ENCODE measurements around the gene LGI4.
"Not testable (repeated sequence)": the region's sequence is repeated elsewhere in the genome, so short reads cannot be mapped to it uniquely, and the experiment has no call there.

Gene LGI4

DNA sequence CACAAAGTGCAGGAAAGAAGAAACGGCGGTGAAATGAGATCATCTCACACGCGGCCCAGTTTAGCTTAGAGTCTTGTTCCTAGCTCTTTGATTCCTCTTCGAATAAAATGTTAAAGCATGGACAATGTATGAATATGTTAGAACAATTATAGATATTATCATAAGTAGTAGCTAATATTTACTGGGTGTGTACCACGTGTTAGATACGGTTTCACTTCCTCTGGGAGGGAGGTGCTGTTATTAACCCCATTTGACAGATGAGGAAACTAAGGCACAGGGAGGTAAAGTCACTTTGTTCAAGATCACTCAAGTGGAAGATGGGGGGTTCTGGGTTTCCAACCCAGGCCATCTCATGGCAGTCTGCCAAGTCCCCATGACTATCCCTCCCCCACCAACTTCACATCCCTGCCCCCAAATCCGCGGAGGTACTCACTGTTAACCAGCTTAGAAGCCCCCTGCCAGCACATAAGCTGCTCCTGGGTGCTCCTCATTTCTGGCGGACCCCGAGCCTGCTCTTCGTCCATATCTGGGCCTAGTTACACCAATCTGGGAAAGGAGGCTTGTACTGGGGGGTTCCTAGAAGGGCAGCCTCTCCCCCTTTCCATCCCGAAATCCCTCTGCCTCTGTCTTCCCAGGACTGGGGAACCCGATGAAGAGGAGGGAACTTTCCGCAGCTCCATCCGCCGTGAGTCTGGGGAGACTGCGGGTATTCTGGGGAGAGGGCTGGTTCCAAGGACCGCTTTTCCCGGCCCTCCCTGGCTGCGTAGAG lies 7.2 kb upstream of the LGI4 start:
- DNase-seq (ENCODE audit: low read depth), result no peak

DNA sequence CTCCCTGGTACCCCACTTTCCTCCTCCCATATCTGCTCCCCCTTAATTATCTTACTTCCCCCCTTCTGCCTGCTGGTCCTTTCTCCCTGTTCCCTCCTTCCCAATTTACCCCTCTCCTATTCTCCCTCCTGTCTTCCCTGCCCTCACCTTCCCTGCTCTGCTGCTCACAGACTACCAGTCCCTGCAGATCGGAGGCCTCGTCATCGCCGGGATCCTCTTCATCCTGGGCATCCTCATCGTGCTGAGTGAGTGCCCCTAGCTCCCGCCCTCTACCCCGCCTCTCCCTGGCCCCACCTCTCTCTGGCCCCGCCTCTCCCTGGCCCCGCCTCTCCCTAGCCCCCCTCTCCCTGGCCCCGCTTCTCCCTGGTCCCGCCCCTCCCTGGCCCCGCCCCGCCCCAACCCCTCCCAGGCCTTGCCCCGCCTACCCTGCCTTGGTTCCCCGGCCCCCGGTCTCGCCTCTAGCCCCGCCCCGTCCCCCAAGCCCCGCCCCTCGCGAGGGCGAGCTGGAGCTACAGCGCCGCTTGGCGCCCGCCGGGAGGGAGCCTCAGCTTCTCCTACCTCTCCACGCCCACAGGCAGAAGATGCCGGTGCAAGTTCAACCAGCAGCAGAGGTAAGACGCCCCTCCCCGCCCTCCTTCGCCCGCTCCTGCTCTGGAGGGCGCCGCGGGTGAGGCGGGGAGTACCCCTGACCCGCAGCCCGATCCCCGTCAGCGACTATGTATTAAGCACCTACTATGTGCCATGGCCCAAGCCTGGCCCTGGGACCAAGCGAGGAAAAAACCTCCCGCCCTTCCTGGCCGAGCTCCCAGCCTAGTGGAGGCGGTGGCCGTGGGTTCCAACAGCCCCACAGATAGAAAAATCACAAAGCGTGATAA lies 6.3 kb upstream of the LGI4 start:
- peak; percentile 93 for DNase-seq (ENCODE audit: low read depth)

DNA sequence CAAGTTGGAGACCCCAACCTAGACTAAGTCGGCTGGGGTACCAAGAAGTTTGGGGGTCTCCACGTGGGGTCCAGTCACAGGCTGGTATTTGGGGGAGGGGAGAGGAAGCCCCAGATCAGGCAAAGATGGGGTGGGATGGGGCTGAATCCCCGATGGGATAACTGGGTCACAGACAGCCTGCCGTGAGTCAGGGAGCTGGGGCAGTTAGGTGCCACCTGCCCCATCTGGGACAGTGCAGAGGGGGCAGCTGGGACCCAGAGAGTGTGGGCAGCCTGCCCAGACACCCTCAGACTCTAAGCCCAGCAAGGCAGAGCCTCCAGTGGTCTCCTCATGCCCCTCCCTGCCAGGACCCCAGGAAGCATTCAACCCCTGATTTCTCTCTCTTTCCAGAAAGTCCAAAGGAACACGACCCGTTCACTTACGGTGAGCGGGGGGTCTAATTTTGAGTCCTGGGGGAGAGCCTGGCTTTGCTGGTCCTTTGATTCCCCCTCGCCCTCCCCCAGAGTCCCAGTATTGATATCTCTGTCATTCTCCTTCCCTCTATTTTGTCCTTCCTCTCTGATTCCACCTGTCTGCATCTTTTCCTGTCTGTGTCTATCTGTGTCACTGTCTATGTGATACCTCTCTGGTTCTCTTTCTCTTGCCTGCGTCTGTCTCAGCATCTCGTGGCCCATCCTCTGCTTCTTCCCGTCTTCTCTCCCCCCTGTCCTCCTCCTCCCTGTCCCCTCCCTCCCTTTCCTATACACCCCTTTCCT lies 5.5 kb upstream of the LGI4 start:
- no peak for DNase-seq (ENCODE audit: low read depth)

DNA sequence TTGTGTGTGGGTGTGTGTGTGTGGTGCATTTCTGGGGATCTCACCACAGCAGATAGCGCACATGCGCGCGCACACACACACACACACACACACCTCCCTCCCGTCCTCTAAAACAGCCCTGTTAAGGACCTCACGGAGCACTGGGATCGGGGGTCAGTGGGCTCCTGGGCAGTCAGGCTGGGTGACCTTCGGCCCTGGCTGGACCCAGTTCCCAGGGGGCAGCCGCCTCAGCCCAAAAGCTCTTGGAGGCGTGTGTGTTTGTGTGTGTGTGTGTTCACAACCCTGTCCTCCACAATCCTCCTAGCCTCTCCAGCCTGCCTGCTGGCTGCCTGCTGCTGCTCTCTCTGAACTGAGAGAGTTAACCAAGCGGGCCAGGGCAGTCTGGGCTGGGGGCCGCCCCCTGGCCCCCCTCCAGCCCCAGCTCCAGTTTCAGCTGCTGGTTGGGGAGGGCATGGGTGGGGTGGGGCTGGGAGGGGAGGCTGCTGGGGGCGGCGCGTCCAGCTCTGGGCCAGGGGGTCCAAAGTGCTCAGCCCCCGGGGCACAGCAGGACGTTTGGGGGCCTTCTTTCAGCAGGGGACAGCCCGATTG lies 3.5 kb upstream of the LGI4 start, which contains the start of gene FXYD1:
Gene FXYD1 (plus strand): TSS at position 520 of the 588 bp plus-strand sequence. CDS start 1,256 bp downstream, outside the sequence.
- no peak for DNase-seq (ENCODE audit: low read depth)

DNA sequence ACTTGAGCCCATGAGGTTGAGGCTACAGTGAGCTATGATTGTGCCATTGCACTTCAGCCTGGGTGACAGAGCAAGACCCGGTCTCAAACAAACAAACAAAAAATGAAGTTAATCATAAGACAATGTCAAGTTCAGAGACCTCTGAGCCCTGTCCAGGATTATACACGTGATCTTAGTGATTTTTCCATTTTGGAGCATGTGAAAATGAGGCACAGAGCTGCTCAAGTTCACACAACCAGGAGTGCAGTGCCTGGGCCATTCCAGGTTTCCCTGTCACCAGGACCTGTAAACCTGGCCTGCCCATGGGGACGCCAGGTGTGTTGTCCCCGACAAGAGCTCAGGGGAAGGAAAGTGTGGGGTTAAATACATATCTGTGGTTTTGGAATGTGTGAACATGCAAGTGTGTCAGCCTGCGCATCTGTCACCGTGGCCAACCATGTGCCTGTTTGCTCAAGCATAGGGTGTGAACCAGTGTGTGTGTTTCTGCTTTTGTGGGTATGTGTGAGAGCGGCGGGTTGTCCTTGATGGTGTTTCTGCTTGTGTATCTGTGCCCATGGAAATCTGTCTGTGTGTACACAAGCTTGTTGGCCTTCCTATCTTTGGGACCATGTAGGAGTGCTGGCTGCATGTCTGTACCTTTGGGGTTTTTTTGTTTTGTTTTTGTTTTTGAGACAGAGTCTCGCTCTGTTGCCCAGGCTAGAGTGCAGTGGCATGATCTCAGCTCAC lies 2.3 kb upstream of the LGI4 start:
- no peak for DNase-seq (ENCODE audit: low read depth)

DNA sequence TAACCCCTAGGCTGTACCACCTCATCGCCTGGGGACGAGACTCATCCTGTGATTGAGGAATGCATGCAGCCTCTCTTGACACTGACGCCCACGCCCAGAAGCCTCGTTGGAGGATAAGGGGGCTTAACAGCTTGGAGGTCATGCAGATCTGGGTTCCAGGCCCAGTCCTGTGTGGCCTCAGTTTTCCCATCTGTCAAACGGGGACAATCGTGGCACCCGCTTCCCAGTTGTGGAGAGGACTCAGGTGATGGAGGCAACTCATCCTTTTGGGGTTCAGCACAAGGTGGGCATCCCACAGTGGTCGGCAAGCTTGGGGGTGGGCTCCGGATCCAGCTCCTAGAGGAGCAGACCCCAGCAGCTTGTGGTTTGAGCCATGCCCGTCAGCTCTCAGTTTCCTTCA lies 1.4 kb upstream of the LGI4 start:
- no peak for DNase-seq (ENCODE audit: low read depth)

DNA sequence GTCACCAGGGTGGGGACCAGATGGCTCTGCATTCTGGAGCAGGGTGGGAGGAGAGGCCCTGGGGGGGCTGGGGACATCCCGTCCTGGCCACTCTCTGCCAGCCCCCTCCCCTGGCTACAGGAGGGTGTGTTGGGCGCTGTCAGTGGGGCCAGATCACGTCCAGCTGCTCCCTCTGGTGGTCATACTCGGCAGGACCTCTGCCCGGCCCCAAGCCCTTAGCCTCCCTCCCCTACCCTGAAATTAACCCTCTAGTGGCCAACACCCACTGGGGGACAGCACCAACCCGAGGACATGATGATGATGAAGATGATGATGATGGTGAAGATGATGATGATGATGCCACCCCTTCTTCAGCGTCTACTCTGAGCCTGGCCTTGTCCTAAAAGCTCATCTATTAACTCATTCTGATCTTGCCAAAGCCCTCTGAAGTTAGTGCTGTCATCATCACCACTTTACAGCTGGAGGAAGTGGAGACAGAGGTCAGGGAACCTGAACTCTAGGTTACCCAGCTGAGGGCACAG lies 590 bp upstream of the LGI4 start:
- DNase-seq (ENCODE audit: low read depth), result peak; percentile 31

DNA sequence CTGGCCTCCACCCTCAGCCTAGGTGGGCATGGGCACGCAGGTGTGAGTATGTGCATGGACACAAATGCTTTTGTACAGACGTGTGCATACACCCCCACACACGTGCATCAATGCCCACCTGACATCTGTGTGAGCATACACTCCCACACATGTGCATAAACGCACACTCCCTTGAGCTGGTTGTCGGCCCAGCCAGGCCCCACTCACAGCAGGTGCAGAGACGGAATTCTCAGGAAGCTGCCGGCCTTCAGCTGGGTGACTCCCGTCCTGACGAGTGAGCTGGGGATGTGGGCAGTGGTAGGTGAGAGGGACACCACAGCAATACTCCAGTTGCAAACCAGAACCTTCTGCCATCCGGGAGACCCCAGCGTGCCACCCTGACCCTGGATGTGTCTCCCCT lies 1.0 kb downstream of the LGI4 start:
- no peak for DNase-seq (ENCODE audit: low read depth)

DNA sequence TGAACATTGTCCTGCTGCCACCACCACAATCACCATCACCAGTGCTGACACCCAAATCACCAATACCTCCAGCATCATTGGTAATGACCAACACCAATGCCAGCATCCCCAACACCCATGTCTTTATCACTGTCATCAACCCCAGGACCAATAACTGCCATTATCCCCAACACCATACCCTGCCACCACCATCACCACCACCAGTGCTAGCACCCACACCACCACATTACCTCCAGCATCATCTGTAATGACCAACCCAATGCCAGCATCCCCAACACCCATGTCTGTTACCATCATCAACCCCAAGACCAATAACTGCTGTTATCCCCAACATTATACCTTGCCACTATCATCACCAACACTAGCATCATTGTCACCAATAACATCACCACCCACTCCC lies 2.6 kb downstream of the LGI4 start:
- no peak for DNase-seq (ENCODE audit: low read depth)

DNA sequence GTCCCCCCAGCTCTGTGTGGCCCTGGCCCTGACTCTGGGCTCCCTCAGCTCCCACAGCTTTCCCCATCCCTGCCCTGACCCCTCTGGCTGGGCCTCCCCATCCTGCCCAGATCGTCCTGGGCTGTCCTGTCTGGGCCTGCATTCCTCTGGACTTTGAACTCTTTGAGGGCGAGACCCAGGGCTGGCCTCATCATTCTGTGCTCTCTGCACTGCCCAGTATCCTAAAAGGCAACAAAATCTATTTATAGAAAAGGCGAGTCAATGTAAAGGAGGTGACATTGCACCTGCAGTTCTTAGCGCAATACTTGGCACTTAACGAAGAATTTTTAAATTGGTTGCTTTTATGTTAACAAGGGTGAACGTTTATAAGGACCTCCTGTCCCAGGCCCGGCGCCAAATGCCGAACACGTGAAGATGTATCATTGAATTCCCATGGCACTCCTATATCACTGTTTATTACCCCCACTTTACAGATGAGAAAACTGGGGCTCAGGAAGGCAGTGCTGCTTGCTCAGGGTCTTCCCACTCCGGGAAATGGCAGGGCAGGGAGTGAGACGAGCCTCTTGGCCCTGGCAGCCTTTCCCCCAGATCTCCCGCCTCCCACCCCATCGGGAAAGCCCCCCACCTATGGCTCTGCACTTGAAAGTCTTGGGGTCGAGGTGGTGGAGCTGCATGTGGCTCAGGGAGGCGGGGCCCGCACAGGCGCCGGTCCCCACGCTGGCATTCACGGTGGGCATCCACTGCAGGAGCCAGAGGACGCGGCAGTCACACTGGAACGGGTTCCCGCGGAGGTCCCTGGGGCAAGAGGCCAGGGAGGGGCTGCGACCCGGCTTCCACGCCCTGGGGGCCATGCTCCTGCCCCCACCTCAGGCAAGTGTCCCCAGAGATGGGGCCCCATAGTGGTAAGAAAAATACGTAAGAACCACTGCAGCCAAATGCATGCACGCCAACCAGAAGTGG lies 3.8 kb downstream of the LGI4 start:
- DNase-seq (ENCODE audit: low read depth), result no peak

DNA sequence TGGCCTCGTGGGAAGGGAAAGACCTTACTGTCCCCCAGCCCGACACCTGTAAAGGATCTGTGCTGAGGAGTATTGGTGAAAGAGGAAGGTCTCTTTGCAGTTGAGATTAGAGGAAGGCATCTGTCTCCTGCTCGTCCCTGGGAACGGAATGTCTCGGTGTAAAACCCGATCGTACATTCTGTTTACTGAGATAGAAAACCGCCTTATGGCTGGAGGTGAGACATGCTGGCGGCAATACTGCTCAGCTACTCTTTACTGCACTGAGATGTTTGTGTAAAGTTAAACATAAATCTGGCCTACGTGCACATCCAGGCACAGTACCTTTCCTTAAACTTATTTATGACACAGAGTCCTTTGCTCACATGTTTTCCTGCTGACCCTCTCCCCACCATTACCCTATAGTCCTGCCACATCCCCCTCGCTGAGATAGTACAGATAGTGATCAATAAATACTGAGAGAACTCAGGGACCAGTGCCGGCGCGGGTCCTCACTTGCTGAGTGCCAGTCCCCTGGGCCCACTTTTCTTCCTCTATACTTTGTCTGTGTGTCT lies 5.1 kb downstream of the LGI4 start:
- DNase-seq (ENCODE audit: low read depth), result not testable (repeated sequence)

DNA sequence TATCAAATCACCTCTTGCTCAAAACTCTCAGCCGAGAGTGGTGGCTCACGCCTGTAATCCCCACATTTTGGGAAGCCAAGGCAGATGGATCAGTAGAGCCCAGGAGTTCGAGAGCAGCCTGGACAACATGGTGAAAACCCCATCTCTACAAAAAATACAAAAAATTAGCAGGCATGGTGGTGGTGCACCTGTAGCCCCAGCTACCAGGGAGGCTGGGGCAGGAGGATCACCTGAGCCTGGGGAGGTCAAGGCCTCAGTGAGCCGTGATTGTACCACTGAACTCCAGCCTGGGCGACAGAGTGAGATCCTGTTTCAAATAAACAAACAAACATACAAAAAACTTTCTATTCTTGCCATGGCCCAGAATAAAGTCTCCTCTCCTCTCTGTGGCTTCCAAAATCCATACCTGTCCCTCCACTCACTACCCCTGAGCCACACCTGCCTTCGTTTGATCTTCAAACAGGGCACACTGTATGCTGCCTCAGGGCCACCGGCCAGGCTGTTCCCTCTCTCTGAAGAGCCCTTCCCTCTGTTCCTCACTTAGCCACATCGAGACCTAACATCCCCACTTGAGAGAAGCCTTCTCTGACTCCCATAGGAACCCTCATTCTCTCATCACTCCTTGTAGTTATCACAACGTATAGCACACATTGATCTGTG lies 6.3 kb downstream of the LGI4 start:
- no peak for DNase-seq (ENCODE audit: low read depth)

DNA sequence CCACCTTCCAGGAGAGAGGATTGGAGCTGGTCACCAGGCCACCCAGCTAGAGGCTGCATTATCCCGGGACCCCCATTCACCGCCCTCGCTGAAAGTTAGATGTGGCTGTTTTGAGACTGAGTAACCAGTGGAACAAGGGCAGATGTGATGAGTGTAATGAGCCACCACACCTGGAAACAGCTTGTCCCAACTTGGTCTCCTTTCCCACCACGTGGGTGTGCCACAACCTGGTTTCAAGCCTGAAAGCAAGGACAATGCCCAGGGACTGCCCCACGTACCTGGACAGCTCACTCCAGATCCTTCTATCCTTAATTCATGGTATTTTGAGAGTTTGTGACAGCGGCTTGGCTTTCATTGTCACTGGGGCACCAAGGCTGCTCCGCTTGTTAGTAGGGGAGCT lies 7.0 kb downstream of the LGI4 start:
- no peak for DNase-seq (ENCODE audit: low read depth)

DNA sequence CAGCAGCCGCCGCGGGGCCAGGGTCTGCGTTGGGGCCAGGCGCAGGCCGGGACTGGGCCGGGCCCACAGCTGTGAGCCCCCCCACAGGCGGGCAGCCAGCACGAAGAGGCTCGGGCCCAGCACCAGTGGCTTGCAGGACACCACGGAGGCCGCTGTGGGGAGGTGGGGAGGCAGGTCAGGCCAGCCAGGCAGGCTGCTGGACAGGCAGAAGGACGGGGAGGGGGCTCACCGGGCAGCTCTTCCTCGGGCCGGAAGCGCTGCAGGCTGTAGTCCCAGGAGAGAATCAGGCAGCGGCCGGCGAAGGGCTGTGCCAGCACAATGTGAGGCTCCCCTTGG lies 8.3 kb downstream of the LGI4 start:
- DNase-seq (ENCODE audit: low read depth), result no peak

DNA sequence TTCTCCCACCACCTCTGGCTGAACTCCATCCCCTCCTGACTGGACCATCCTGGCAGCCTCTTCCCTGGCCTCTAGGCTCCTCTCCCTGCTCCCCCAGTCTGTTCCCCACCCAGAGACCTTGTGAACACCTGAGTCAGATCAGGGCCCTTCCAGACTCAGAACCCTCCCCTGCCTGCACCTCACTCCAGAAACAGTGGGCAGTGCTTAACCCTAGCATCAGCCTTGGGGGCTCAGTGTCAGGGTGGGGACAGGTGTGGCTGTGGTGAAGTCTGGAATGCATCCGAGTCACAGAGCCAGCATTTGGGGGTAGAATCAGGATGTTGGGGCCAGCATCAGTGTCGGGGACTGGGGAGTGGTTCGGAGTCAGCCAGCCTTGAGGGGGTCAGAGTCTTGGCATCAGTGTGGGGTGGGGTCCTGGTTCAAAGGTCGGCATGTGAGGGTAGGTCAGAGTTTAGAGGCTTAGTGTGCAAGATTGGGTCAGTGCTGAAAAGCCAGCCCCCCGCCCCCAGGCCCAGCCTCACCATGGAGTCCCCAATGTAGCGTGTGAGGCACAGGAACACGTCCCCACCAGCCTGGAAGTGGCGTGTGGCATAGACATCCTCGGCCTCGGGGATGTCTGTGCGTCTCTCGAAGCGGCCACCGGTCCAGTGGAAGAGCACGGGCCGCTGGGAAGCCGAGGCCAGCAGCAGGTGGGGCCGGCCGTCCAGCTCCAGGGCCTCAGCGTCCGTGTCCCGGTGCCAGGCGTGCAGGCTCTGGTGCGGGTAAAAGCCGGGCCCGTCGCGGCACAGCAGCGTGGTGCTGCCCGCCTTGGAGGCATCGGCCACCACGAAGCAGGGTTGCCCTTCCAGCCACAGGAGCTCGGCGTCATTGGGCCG lies 8.9 kb downstream of the LGI4 start:
- no peak for DNase-seq (ENCODE audit: low read depth)

DNA sequence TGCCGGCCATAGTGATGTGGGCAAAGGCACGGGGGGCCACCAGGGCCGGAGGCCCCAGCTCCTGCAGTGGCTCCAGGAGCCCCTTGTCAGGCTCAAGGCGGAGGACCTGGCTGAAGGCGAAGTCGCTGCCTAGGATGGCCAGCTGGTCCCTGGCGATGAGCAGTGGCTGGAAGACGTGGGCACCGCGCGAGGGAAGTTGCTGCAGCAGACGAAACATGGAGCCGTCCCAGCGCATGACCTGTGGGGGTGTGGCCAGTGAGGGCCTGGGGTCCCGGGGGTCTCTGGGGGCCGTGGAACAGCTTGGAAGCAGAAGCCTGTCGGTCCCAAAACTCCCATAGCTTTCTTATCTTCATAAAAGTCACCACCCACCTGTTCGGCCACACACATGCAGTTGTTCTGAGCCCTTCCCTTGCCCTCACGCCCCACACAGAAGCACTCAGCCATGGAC lies 9.6 kb downstream of the LGI4 start:
- DNase-seq (ENCODE audit: low read depth), result no peak

DNA sequence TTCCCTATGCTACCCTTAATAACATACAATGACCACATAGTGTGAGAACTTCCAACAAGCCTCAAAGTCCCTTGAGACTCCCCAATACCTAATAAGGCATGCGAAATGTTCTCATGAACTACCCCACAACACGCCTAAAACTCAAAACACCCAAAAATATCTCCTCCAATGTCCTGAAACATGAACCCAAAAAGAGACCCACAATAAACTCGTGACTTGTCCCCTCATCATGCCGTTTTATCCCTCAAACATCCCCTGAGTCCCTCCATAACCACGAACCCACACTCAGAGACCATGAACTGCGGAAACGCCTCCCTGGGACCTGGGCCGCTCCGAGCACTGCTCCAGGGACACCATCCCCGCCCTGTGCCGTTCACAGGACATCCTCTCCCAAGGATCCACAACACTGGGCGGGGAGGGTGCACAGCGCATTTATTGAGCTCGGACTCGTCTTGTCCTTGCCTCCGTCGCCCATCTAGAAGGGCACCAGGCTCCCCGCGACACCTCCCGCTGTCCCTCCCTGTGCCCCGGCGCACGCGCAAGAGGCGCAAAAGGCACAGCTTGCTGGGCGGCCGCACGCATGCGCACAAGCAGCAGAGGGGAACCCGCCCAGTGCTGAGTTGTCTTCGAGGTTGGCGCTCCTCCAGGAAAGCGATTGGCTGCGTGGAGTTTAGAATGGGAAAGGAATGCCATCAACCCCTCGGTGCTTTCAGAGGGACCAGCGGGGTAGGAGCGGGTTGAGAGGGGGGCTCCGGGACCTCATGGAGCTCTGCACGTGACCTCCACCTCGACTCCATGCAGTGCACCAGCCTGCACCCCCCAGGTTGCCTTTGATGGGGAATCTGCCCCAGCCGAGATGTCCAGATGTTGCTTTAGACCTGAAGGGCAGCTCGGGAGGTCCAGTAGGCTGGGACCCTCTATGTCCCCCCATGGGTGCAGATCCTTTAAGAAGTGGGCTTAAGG lies 10.5 kb downstream of the LGI4 start:
- peak; percentile 76 for DNase-seq (ENCODE audit: low read depth)
